Activated CD8-positive, alpha-beta memory T cell treated with anti-CD3 and anti-CD28 coated beads for 48 hours (primary cell): ENCODE measurements around the gene KCNN3.

Experiments
- DNase-seq, 3 experiments: peaks; one replicate each; pipeline ENCODE4 v3.0.0-alpha.2; 2020; ENCODE audit warnings: low read depth in 2 of 3, low spot score in 2 of 3

KCNN3 gene

GRCh38 chr1:154669464-154670282, 200.4 kb downstream of the KCNN3 start:
- DNase-seq, result peak in 2 of 3 experiments; percentile 23 to 31

- no peak for DNase-seq
Measured at GRCh38 chr1:154666051-154666790, 203.9 kb downstream of the KCNN3 start.

GRCh38 chr1:154664331-154665002, 205.6 kb downstream of the KCNN3 start:
- DNase-seq, result no peak

GRCh38 chr1:154663471-154664060, 206.5 kb downstream of the KCNN3 start:
- DNase-seq, result no peak

- DNase-seq, result no peak
Measured at GRCh38 chr1:154661110-154661509, 209.0 kb downstream of the KCNN3 start.

GRCh38 chr1:154659823-154660592, 210.1 kb downstream of the KCNN3 start:
- no peak for DNase-seq

GRCh38 chr1:154657556-154657955, 212.5 kb downstream of the KCNN3 start:
- DNase-seq, result no peak

GRCh38 chr1:154652893-154653292, 217.2 kb downstream of the KCNN3 start:
- no peak for DNase-seq
